ENCODE measurements around the gene RBM28. TPM values are rescaled to one million over a fixed set of nuclear protein-coding genes. Genes with fewer than 3 reads are reported as not detected.

Gene RBM28
- total RNA-seq, 4 donors from 2014 or later: 9.0 to 341 (median 34.2) TPM

DNA sequence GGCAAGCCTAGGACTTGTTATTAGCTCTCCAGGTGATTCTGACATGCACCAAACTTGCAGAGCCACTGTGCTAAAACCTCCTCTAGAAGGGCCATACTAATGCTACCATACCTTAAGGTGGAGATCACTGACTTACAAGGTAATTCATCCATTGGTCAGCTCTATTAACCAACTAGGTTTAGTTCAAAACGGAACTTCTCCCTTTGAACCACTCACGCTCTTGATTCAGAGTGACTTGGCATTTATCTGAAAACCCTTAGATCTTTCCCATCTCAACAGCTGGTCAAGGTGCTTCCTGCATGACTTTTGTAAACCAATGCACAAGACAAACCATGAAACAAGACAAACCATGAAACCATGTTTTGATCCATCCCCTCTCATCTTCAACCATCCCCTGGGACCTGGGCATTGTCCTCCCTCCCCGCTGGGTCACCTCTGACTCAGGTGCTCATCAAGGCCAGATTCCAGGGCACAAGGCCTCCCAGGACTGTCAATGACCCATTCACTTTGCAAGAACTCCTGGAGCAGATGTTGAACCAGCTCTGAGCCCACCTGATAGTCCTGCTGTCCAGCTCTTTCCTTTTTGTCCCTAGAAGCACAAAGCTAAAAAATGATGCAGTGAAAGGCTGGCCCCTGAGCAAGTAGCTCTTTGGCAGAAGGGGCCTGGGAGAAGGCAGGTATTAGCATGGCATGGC lies 47.3 kb upstream of the RBM28 start:
- H3K4me1 ChIP-seq: peaks cover 0 to 6% (median 1%) of the 10 kb centered on the region in 4 donors
- 50 to 88% methylated on average over 2 to 3 of the region's 3 CpGs for WGBS, 2 donors (ENCODE audit: low coverage in 1 of 2)
- TF ChIP-seq POLR2A (IDR thresholded peaks at IDR 0.05) (no peak), POLR2AphosphoS5 (IDR thresholded peaks at IDR 0.05) (no peak), EP300 (IDR thresholded peaks at IDR 0.05; ENCODE audit: low read depth) (no peak)
- TF ChIP-seq, protein P1, sequence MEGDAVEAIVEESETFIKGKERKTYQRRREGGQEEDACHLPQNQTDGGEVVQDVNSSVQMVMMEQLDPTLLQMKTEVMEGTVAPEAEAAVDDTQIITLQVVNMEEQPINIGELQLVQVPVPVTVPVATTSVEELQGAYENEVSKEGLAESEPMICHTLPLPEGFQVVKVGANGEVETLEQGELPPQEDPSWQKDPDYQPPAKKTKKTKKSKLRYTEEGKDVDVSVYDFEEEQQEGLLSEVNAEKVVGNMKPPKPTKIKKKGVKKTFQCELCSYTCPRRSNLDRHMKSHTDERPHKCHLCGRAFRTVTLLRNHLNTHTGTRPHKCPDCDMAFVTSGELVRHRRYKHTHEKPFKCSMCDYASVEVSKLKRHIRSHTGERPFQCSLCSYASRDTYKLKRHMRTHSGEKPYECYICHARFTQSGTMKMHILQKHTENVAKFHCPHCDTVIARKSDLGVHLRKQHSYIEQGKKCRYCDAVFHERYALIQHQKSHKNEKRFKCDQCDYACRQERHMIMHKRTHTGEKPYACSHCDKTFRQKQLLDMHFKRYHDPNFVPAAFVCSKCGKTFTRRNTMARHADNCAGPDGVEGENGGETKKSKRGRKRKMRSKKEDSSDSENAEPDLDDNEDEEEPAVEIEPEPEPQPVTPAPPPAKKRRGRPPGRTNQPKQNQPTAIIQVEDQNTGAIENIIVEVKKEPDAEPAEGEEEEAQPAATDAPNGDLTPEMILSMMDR (IDR thresholded peaks at IDR 0.05): no peak
- no peak for DNase-seq
- peaks cover 8% of the 10 kb centered on the region for H3K27me3 ChIP-seq
- in situ Hi-C loops (cut with MboI; ENCODE audit: low pct_ligation_motif_present in 1 of 4, low pct_unique_long_range_greater_than_20kb in 1 of 4, low sequenced_read_pairs in 3 of 4): no loop called here
- H3K4me3 ChIP-seq: no peak overlapping the region
- no peaks in the 10 kb centered on the region for H3K9me3 ChIP-seq
- intact Hi-C loops (cut with DNase I; ENCODE audit: low total_unique reads): no loop called here
- no peak overlapping the region for H3K27ac ChIP-seq
- H3K36me3 ChIP-seq: no peaks in the 10 kb centered on the region

DNA sequence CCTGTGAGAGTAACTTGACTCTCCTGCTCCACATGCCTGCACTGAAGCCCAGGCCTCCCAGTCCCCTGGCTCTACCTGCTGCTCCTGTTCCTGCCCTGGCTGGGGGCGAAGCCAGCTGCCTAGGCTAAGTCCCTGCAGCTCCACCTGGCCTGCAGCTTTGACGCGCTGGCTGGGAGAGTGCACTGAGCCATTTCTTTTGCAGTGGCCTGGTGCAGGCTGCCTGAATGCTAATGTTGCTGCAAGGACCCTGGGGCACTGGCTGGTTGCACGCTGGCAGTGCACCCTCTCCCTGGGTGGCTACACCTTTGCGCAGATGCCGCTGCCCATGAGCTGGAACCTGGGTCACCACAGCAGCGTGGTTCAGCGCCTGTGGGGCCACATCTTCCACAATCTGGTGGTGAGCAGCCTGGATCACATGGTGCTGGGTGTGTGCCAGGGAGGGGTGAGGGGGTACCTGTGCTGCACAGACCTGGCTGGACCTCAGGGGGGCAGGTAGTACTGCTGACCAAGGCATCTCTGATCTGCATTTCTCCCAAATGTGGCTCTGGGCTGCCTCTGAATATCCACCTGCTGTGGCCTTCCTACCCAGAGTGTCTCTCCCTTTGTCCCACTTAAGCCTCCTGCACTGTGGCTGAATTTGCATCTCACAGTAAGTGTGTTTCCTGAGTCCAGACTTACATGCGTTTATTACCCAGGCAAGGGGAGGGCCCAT lies 46.1 kb upstream of the RBM28 start:
- peaks cover 0 to 6% (median 1%) of the 10 kb centered on the region in 4 donors for H3K4me1 ChIP-seq
- H3K4me3 ChIP-seq: no peak overlapping the region
- peaks cover 8% of the 10 kb centered on the region for H3K27me3 ChIP-seq
- H3K27ac ChIP-seq: no peak overlapping the region
- 73% methylated on average over 8 of the region's 9 CpGs; no CpG with 5 or more reads in 1 of the 2 donors for WGBS, 2 donors (ENCODE audit: low coverage in 1 of 2)
- H3K9me3 ChIP-seq: no peaks in the 10 kb centered on the region
- in situ Hi-C loops (cut with MboI; ENCODE audit: low pct_ligation_motif_present in 1 of 4, low pct_unique_long_range_greater_than_20kb in 1 of 4, low sequenced_read_pairs in 3 of 4) (no loop called here), intact Hi-C loops (cut with DNase I; ENCODE audit: low total_unique reads) (loop anchor here (2.0 kb wide), 1 partner anchor 43 kb away; no protein-coding TSS in a partner anchor)
- no peak for DNase-seq
- no peaks in the 10 kb centered on the region for H3K36me3 ChIP-seq
- TF ChIP-seq, protein P1 (IDR thresholded peaks at IDR 0.05): no peak
- no peak for TF ChIP-seq EP300 (IDR thresholded peaks at IDR 0.05; ENCODE audit: low read depth)
- no peak for TF ChIP-seq POLR2AphosphoS5 (IDR thresholded peaks at IDR 0.05)
- no peak for TF ChIP-seq POLR2A (IDR thresholded peaks at IDR 0.05)

DNA sequence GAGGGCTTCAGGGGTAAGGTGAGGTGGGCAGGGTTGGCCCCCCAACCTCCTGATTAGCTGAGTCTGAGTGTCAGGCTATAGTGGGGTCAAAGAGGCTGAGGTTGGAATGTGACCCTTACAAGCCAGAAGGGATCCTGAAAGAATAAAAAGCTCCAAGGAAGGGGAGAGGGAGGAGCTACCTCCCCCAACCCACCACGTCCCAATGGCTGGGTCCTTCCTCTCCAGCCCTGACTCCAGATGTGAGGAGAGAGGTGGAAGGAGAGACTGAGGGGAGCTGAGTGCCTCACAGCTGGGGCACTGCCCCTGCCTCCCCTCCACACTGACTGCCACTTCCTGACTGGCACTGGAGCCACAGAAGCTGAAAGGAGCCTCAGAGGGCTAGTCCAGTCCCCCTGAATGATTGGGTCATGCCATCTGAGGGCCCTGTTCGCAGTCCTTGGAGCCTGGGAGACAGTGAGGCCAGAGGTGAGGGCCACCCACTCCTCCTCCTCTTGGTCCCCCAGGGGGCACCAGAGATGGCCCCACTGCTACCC lies 45.4 kb upstream of the RBM28 start:
- H3K27me3 ChIP-seq: peaks cover 8% of the 10 kb centered on the region
- intact Hi-C loops (cut with DNase I; ENCODE audit: low total_unique reads): loop anchor here (2.0 kb wide), 1 partner anchor 42 kb away; no protein-coding TSS in a partner anchor
- no peak overlapping the region for H3K4me3 ChIP-seq
- WGBS, 2 donors (ENCODE audit: low coverage in 1 of 2): 49% methylated on average over 2 of the region's 2 CpGs; no CpG with 5 or more reads in 1 of the 2 donors
- H3K36me3 ChIP-seq: no peaks in the 10 kb centered on the region
- TF ChIP-seq EP300 (IDR thresholded peaks at IDR 0.05; ENCODE audit: low read depth) (no peak), POLR2A (IDR thresholded peaks at IDR 0.05) (no peak), POLR2AphosphoS5 (IDR thresholded peaks at IDR 0.05) (no peak)
- TF ChIP-seq, protein P1 (IDR thresholded peaks at IDR 0.05): no peak
- no peak overlapping the region for H3K27ac ChIP-seq
- in situ Hi-C loops (cut with MboI; ENCODE audit: low pct_ligation_motif_present in 1 of 4, low pct_unique_long_range_greater_than_20kb in 1 of 4, low sequenced_read_pairs in 3 of 4): no loop called here
- peaks cover 0 to 6% (median 1%) of the 10 kb centered on the region in 4 donors for H3K4me1 ChIP-seq
- H3K9me3 ChIP-seq: no peaks in the 10 kb centered on the region
- DNase-seq: no peak

DNA sequence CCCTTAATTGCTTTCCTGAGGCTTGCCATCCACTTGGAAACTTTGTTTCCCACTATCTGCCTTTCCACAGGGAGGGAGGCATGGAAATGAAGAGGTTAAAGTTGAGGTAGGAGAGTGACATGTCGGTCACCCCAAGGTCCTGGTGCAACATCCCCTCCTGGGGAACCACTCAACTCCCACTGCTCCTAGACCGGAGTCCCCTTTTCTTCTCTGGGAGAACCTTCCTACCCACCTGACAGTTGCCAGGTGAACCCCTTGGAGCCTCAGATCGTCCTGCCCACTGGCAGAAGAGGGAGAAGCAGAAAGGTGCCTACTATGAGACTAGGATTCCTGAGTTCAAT lies 44.4 kb upstream of the RBM28 start:
- DNase-seq: no peak
- in situ Hi-C loops (cut with MboI; ENCODE audit: low pct_ligation_motif_present in 1 of 4, low pct_unique_long_range_greater_than_20kb in 1 of 4, low sequenced_read_pairs in 3 of 4): no loop called here
- Histone ChIP-seq H3K4me1 (peaks cover 0 to 6% (median 1%) of the 10 kb centered on the region in 4 donors), H3K36me3 (no peaks in the 10 kb centered on the region), H3K27me3 (peaks cover 8% of the 10 kb centered on the region), H3K9me3 (no peaks in the 10 kb centered on the region), H3K27ac (no peak overlapping the region), H3K4me3 (no peak overlapping the region)
- 56% methylated on average over 3 of the region's 3 CpGs; no CpG with 5 or more reads in 1 of the 2 donors for WGBS, 2 donors (ENCODE audit: low coverage in 1 of 2)
- TF ChIP-seq, protein P1 (IDR thresholded peaks at IDR 0.05): no peak
- no peak for TF ChIP-seq POLR2A (IDR thresholded peaks at IDR 0.05)
- intact Hi-C loops (cut with DNase I; ENCODE audit: low total_unique reads): loop anchor here (2.0 kb wide), 1 partner anchor 41 kb away; no protein-coding TSS in a partner anchor

Measured in transverse colon (tissue), 4 donors.